Aorta (tissue), 5 donors: ENCODE measurements around the gene SNX13. TPM values are rescaled to one million over a fixed set of nuclear protein-coding genes. Genes with fewer than 3 reads are reported as not detected.

ENCODE experiments used
- ATAC-seq: fragments of 200-7000 bp; cut with Tn5 transposase; one replicate; pipeline ENCODE4 v1.9.1; 2022; ENCODE audit warnings: moderate library complexity; ENCODE audit not compliant: low FRiP score
- DNase-seq, 2 donors: peaks; one replicate each; pipeline ENCODE4 v3.0.0-alpha.2; 2020
- H3K27ac ChIP-seq, 2 donors: one replicate each; pipeline ENCODE4 v1.5.1; 2013; ENCODE audit warnings: low read length in 2 of 2, mild to moderate bottlenecking in 2 of 2, moderate library complexity in 2 of 2, control low read depth in 1 of 2, inconsistent platforms in 1 of 2, low read depth in 1 of 2
- H3K27me3 ChIP-seq, 2 donors: one replicate each; pipeline ENCODE4 v1.6.1; 2013; ENCODE audit warnings: control low read depth in 1 of 2, low read length in 1 of 2, mild to moderate bottlenecking in 1 of 2, moderate library complexity in 1 of 2; ENCODE audit not compliant: insufficient read depth in 2 of 2, control insufficient read depth in 1 of 2
- H3K36me3 ChIP-seq, 2 donors: one replicate each; pipeline ENCODE4 v1.6.1; 2013; ENCODE audit warnings: control low read depth in 1 of 2, low read length in 1 of 2, mild to moderate bottlenecking in 1 of 2; ENCODE audit not compliant: insufficient read depth in 2 of 2, control insufficient read depth in 1 of 2
- H3K4me1 ChIP-seq, 2 donors: one replicate each; pipeline ENCODE4 v1.6.1; 2013; ENCODE audit warnings: low read length in 2 of 2, control low read depth in 1 of 2, mild to moderate bottlenecking in 1 of 2, moderate library complexity in 1 of 2; ENCODE audit not compliant: insufficient read depth in 2 of 2, control insufficient read depth in 1 of 2
- H3K4me3 ChIP-seq, 2 donors: one replicate each; pipeline ENCODE4 v1.5.1; 2013; ENCODE audit warnings: low read length in 2 of 2, control low read depth in 1 of 2, mild to moderate bottlenecking in 1 of 2
- H3K9me3 ChIP-seq: one replicate; pipeline ENCODE4 v1.6.1; 2013; ENCODE audit warnings: mild to moderate bottlenecking, low read length; ENCODE audit not compliant: control insufficient read depth
- WGBS, 2 donors: extraction: QIAGEN DNeasy Blood & Tissue Kit; methylation state at CpG; one replicate each; pipeline ENCODE4 v1.1.7; 2013; 5-methylcytosine and 5-hydroxymethylcytosine counted together
- intact Hi-C, 2 donors: fragments of 100-400 bp; cut with DNase I; formaldehyde crosslinking; loops; one replicate each; pipeline versions ENCODE4 v1.14.2 to v1.15.0; 2022
- polyA plus RNA-seq, 2 donors: library from polyadenylated mRNA; stranded (reverse); fragments of 200-250 nt; gene quantifications; one replicate each; pipeline ENCODE4 v1.2.3, GENCODE V29; 2013
- total RNA-seq, 2 donors: library from RNA; stranded (reverse); fragmentation: NEBNext Ultra II Directional; extraction: Animal tissue kit (Norgen Biotek cat#: 25700); gene quantifications; one replicate each; pipeline ENCODE4 v1.2.1, GENCODE V29; 2021
- donor health status: healthy with polysubstance abuse.
- donor health status: Bipolar disorder and iron deficiency.
- donor health status: DM: no; HTN: no; CAD: no.
- donor health status: DM: no; HTN: no; CAD: no.
- donor health status: DM: yes; HTN: yes; CAD: no.

Gene SNX13
- total and polyA plus RNA-seq, 4 donors = 9.4 to 52.0 (median 27.6) TPM

- Histone ChIP-seq H3K27ac (no peak overlapping the region), H3K4me3 (no peak overlapping the region)
- 78 to 81% methylated on average over 9 of the region's 9 CpGs for WGBS, 2 donors
These were observed 133.1 kb downstream of the SNX13 start for GRCh38 chr7:17807242-17807641.

DNA sequence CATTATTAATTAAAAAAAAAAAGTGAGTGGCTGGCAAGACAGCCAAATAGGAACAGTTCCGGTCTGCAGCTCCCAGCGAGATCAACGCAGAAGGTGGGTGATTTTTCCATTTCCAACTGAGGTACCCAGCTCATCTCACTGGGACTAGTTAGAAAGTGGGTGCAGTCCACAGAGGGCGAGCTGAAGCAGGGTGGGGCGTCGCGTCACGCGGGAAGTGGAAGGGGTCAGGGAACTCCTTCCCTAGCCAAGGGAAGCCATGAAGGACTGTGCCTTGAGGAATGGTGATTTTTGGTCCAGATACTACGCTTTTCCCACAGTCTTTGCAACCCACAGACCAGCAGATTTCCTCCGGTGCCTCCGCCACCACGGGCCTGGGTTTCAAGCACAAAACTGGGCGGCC, 133.7 kb downstream of the SNX13 start:
- intact Hi-C loops = no loop called here
- Histone ChIP-seq H3K36me3 (no peaks in the 10 kb centered on the region), H3K9me3 (no peaks in the 10 kb centered on the region), H3K27me3 (no peaks in the 10 kb centered on the region), H3K4me3 (no peak overlapping the region), H3K4me1 (no peaks in the 10 kb centered on the region), H3K27ac (no peak overlapping the region)
- ATAC-seq (no peak), DNase-seq (no peak)
- WGBS, 2 donors = 96 to 98% methylated on average over 14 of the region's 14 CpGs

More at GRCh38 chr7:17807242-17807641, 133.1 kb downstream of the SNX13 start:
- no peak for DNase-seq
- Histone ChIP-seq H3K36me3 (no peaks in the 10 kb centered on the region), H3K27me3 (no peaks in the 10 kb centered on the region), H3K9me3 (no peaks in the 10 kb centered on the region), H3K4me1 (no peaks in the 10 kb centered on the region)
- ATAC-seq = no peak
- intact Hi-C loops = no loop called here

GRCh38 chr7:17802056-17802455, 138.2 kb downstream of the SNX13 start:
- no peak for ATAC-seq

GRCh38 chr7:17792075-17792936, 148.0 kb downstream of the SNX13 start:
- ATAC-seq (no peak), DNase-seq (no peak)
- intact Hi-C loops = no loop called here
- Histone ChIP-seq H3K4me3 (no peak overlapping the region), H3K27ac (no peak overlapping the region), H3K4me1 (no peaks in the 10 kb centered on the region), H3K9me3 (no peaks in the 10 kb centered on the region), H3K36me3 (no peaks in the 10 kb centered on the region), H3K27me3 (no peaks in the 10 kb centered on the region)
- WGBS, 2 donors = 86% methylated on average over 1 of the region's 1 CpG

More at GRCh38 chr7:17802056-17802455, 138.2 kb downstream of the SNX13 start:
- no peak for DNase-seq
- Histone ChIP-seq H3K9me3 (no peaks in the 10 kb centered on the region), H3K27me3 (no peaks in the 10 kb centered on the region), H3K4me1 (no peaks in the 10 kb centered on the region), H3K27ac (no peak overlapping the region), H3K4me3 (no peak overlapping the region), H3K36me3 (no peaks in the 10 kb centered on the region)
- WGBS, 2 donors = 95 to 100% methylated on average over 2 of the region's 2 CpGs
- intact Hi-C loops = no loop called here

- 90 to 96% methylated on average over 1 of the region's 1 CpG for WGBS, 2 donors
- no peaks in the 10 kb centered on the region for H3K36me3 ChIP-seq
These were observed 153.0 kb downstream of the SNX13 start for GRCh38 chr7:17787257-17787656.

GRCh38 chr7:17786314-17786852, 153.9 kb downstream of the SNX13 start:
- ATAC-seq = no peak
- intact Hi-C loops = no loop called here
- H3K9me3 ChIP-seq = no peaks in the 10 kb centered on the region
- WGBS, 2 donors = 49 to 65% methylated on average over 6 of the region's 6 CpGs
- no peaks in the 10 kb centered on the region for H3K27me3 ChIP-seq
- DNase-seq = no peak
- no peak overlapping the region for H3K4me3 ChIP-seq
- H3K36me3 ChIP-seq = no peaks in the 10 kb centered on the region
- no peaks in the 10 kb centered on the region for H3K4me1 ChIP-seq
- no peak overlapping the region for H3K27ac ChIP-seq

More at GRCh38 chr7:17787257-17787656, 153.0 kb downstream of the SNX13 start:
- no peaks in the 10 kb centered on the region for H3K4me1 ChIP-seq
- H3K27ac ChIP-seq = no peak overlapping the region
- DNase-seq (no peak), ATAC-seq (no peak)
- no peak overlapping the region for H3K4me3 ChIP-seq
- H3K9me3 ChIP-seq = no peaks in the 10 kb centered on the region
- intact Hi-C loops = no loop called here
- H3K27me3 ChIP-seq = no peaks in the 10 kb centered on the region

- Histone ChIP-seq H3K27me3 (no peaks in the 10 kb centered on the region), H3K4me1 (no peaks in the 10 kb centered on the region), H3K27ac (no peak overlapping the region), H3K9me3 (no peaks in the 10 kb centered on the region), H3K36me3 (no peaks in the 10 kb centered on the region), H3K4me3 (no peak overlapping the region)
- ATAC-seq (no peak), DNase-seq (no peak)
- intact Hi-C loops = no loop called here
These were observed 158.1 kb downstream of the SNX13 start for GRCh38 chr7:17782216-17782549.

DNA sequence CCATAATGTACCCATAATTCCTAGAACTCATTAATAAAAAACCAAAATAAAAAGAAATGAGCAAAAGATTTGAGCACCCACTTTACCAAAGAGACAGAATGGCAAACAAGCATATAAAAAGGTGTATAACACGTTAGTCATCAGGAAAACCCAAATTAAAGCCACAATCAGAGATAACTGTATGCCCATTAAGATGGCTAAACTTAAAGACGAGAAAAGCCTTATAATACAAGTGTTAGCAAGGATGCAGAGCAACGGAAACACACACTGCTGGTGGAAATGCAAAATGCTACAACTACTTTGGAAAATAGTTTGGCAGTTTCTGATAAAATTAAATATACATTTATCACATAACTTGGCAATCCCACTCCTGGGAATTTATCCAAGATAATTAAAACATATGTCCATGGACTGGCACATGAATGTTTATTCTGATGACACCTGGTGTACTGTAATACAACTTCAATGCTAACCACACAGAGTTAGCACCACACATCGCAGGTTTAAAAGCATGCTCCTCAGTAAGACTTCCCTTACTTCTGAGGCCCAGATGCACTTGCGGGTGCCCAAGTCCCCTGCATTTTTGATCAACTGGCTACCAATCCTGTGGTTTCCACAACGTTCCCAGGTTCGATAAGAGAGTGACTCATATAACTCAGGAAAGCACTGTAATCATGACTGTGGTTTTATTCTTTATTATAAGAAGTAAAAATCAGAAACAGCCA, 158.6 kb downstream of the SNX13 start:
- H3K27me3 ChIP-seq = no peaks in the 10 kb centered on the region

More for the DNA sequence above, 158.6 kb downstream of the SNX13 start:
- DNase-seq (no peak), ATAC-seq (no peak)
- H3K27ac ChIP-seq = no peak overlapping the region
- H3K9me3 ChIP-seq = no peaks in the 10 kb centered on the region
- 70 to 74% methylated on average over 7 of the region's 7 CpGs for WGBS, 2 donors
- H3K36me3 ChIP-seq = no peaks in the 10 kb centered on the region
- intact Hi-C loops = no loop called here
- H3K4me1 ChIP-seq = no peaks in the 10 kb centered on the region
- H3K4me3 ChIP-seq = no peak overlapping the region
